ENCODE results near the gene BLM. TPM values are rescaled to one million over a fixed set of nuclear protein-coding genes. Genes with fewer than 3 reads are reported as not detected.

Gene BLM
- total and polyA plus RNA-seq, 5 donors = 8.1 to 45.3 (median 22.9) TPM

DNA sequence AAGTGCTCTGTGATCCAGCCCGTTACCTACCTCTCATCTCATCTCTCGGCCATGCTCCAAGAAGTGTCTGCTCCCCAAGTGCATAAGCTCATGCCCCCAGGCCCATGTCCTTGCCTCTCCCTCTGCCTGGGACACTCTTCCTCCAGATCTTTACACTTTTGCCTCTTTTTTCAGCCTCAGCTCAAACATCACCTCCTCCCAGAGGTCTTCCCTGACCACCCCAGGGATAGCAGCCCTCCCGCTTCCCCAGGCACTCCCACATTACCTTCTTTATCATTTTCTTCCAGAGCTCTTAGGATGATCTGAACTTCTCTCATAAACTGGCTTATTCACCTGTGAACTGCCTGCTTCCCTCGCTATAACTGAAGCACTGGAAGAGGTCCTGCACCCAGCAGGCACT is 148.6 kb downstream of the BLM start:
- H3K9me3 ChIP-seq (ENCODE audit: control insufficient read depth, low read length) = no peaks in the 10 kb centered on the region
- H3K27me3 ChIP-seq (ENCODE audit: control insufficient read depth, insufficient read depth) = no peaks in the 10 kb centered on the region
- 93% methylated on average over 4 of the region's 4 CpGs for WGBS
- H3K4me3 ChIP-seq (ENCODE audit: low read length) = no peak overlapping the region
- intact Hi-C loops (cut with DNase I) = no loop called here
- DNase-seq = peak in 1 of 3 donors; percentile 19
- ATAC-seq = no peak
- H3K4me1 ChIP-seq (ENCODE audit: control insufficient read depth, insufficient read depth, low read length) = peaks cover 16% of the 10 kb centered on the region
- no peak overlapping the region for H3K27ac ChIP-seq (ENCODE audit: low read length)

Other genes with a start within 250 kb of the BLM start
- 10 to 100 TPM; 27.2 to 35.5 (median 30.6) TPM for gene CRTC3, start 187.4 kb upstream of the BLM start, total RNA-seq
- 15.1 TPM for gene CRTC3, start 187.4 kb upstream of the BLM start, polyA plus RNA-seq
- 10 to 100 TPM; 57.4 to 69.0 (median 60.8) TPM for gene FURIN, start 151.2 kb downstream of the BLM start, total RNA-seq
- gene FURIN, start 151.2 kb downstream of the BLM start, polyA plus RNA-seq = 60.1 TPM
- gene FES, start 167.2 kb downstream of the BLM start, total RNA-seq = 10 to 100 TPM; 15.6 to 21.0 (median 18.0) TPM
- 17.6 TPM for gene FES, start 167.2 kb downstream of the BLM start, polyA plus RNA-seq
- 100 to 1,000 TPM in 2 of 4 donors, 10 to 100 TPM in 2; 75.9 to 118 (median 93.4) TPM for gene MAN2A2, start 186.0 kb downstream of the BLM start, total RNA-seq
- 41.6 TPM for gene MAN2A2, start 186.0 kb downstream of the BLM start, polyA plus RNA-seq
- 10 to 100 TPM; 13.5 to 17.7 (median 17.0) TPM for gene HDDC3, start 215.2 kb downstream of the BLM start, total RNA-seq
- 22.2 TPM for gene HDDC3, start 215.2 kb downstream of the BLM start, polyA plus RNA-seq
- 10 to 100 TPM; 26.2 to 32.8 (median 29.9) TPM for gene UNC45A, start 217.9 kb downstream of the BLM start, total RNA-seq
- gene UNC45A, start 217.9 kb downstream of the BLM start, polyA plus RNA-seq = 24.0 TPM
- 10 to 100 TPM in 3 of 4 donors, 1 to 10 TPM in 1; 8.7 to 14.8 (median 13.4) TPM for gene RCCD1, start 237.5 kb downstream of the BLM start, total RNA-seq
- gene RCCD1, start 237.5 kb downstream of the BLM start, polyA plus RNA-seq = 11.1 TPM

All from right cardiac atrium (tissue), 5 donors.